MCF 10A (cell line): ENCODE results near the gene SCRN3. TPM values are rescaled to one million over a fixed set of nuclear protein-coding genes. Genes with fewer than 3 reads are reported as not detected.

Experiments
- BruUV-seq: library from RNA; stranded (reverse); fragments of 400-500 nt; replicated peaks from 2 replicates; lab custom pipeline; 2021; lab: Mats Ljungman, UMichigan
- CTCF ChIA-PET: fragments of 300-600 bp; sonication (Branson Sonifier 250); formaldehyde crosslinking; extraction: SDS; loops from one replicate; lab custom pipeline; 2021; ENCODE audit warnings: antibody characterized with exemption, inconsistent platforms; lab: Yijun Ruan, JAX
- POLR2A ChIA-PET: fragments of 300-600, 350-650 bp; sonication (Branson Sonifier 250); formaldehyde crosslinking; extraction: SDS; loops from one replicate; lab custom pipeline; 2020; ENCODE audit warnings: antibody characterized with exemption, inconsistent platforms; lab: Yijun Ruan, JAX
- DNase-seq: peaks from one replicate; pipeline ENCODE4 v3.0.0-alpha.2; 2018; ENCODE audit not compliant: unreplicated experiment
- H3K27ac Mint-ChIP-seq: one replicate; pipeline ENCODE4 v1.8.0; 2022; ENCODE audit warnings: mild to moderate bottlenecking, low read depth, mixed read lengths; ENCODE audit not compliant: unreplicated experiment
- H3K27me3 Mint-ChIP-seq: one replicate; pipeline ENCODE4 v1.8.0; 2022; ENCODE audit warnings: mixed read lengths; ENCODE audit not compliant: insufficient read depth, unreplicated experiment
- H3K36me3 Mint-ChIP-seq: one replicate; pipeline ENCODE4 v1.8.0; 2022; ENCODE audit warnings: mild to moderate bottlenecking, moderate library complexity, mixed read lengths; ENCODE audit not compliant: insufficient read depth, unreplicated experiment
- H3K4me1 Mint-ChIP-seq: one replicate; pipeline ENCODE4 v1.8.0; 2022; ENCODE audit warnings: mixed read lengths; ENCODE audit not compliant: insufficient read depth, unreplicated experiment
- H3K4me3 Mint-ChIP-seq: one replicate; pipeline ENCODE4 v1.8.0; 2022; ENCODE audit warnings: mild to moderate bottlenecking, moderate library complexity, mixed read lengths; ENCODE audit not compliant: unreplicated experiment
- H3K9me3 Mint-ChIP-seq: one replicate; pipeline ENCODE4 v1.8.0; 2022; ENCODE audit warnings: mixed read lengths; ENCODE audit not compliant: unreplicated experiment
- CTCF ChIP-seq: fragments of 200-600 bp; IDR thresholded peaks from one replicate; pipeline ENCODE4 v1.8.0; 2022; ENCODE audit warnings: antibody characterized with exemption, mild to moderate bottlenecking; ENCODE audit not compliant: unreplicated experiment
- intact Hi-C: fragments of 100-400 bp; cut with micrococcal nuclease; formaldehyde crosslinking; loops from 2 replicates; pipeline ENCODE4 v1.14.1; 2022
- total RNA-seq: library from RNA; stranded (reverse); gene quantifications from 2 replicates; pipeline ENCODE4 v1.2.3, GENCODE V29; 2022

Gene SCRN3
- total RNA-seq, 1 experiment from 2014 or later: 27.3 TPM

- Mint-ChIP-seq H3K36me3 (peaks cover 11% of the 10 kb centered on the region), H3K9me3 (no peaks in the 10 kb centered on the region), H3K27ac (no peak overlapping the region), H3K4me3 (no peak overlapping the region), H3K27me3 (no peaks in the 10 kb centered on the region), H3K4me1 (no peaks in the 10 kb centered on the region)
- BruUV-seq: no TSS peak
- DNase-seq: no peak
- CTCF ChIA-PET: interaction anchor here (0.6 kb wide), 2 partner anchors 269 to 726 kb away, joined by 3 to 5 read pairs; no protein-coding TSS in a partner anchor
- intact Hi-C loops: no loop called here
- POLR2A ChIA-PET: interaction anchor here (0.6 kb wide), 1 partner anchor 1651 kb away, joined by 3 read pairs; no protein-coding TSS in a partner anchor
- no peak for TF ChIP-seq CTCF
Measured at GRCh38 chr2:174428214-174428613, 32.7 kb downstream of the SCRN3 start.

- Mint-ChIP-seq H3K27me3 (no peaks in the 10 kb centered on the region), H3K4me3 (no peak overlapping the region), H3K9me3 (no peaks in the 10 kb centered on the region), H3K36me3 (peaks cover 6% of the 10 kb centered on the region), H3K27ac (no peak overlapping the region), H3K4me1 (no peaks in the 10 kb centered on the region)
- no TSS peak for BruUV-seq
- ChIA-PET POLR2A (interaction anchor here (0.7 kb wide), 1 partner anchor 35 kb away, joined by 4 read pairs; the partner anchor contains the start of gene SCRN3), CTCF (interaction anchor here (0.6 kb wide), 1 partner anchor 16 kb away, joined by 4 read pairs; no protein-coding TSS in a partner anchor)
- intact Hi-C loops: no loop called here
- DNase-seq: no peak
- TF ChIP-seq CTCF: no peak
Measured at GRCh38 chr2:174430066-174430465, 34.5 kb downstream of the SCRN3 start.

- Mint-ChIP-seq H3K4me3 (no peak overlapping the region), H3K4me1 (no peaks in the 10 kb centered on the region), H3K9me3 (no peaks in the 10 kb centered on the region), H3K27me3 (no peaks in the 10 kb centered on the region), H3K27ac (no peak overlapping the region), H3K36me3 (peaks cover 14% of the 10 kb centered on the region)
- TF ChIP-seq CTCF: no peak
- intact Hi-C loops: no loop called here
- ChIA-PET CTCF (no interaction called here), POLR2A (no interaction called here)
- no TSS peak for BruUV-seq
- DNase-seq: no peak
Measured at GRCh38 chr2:174431902-174432301, 36.4 kb downstream of the SCRN3 start.

DNA sequence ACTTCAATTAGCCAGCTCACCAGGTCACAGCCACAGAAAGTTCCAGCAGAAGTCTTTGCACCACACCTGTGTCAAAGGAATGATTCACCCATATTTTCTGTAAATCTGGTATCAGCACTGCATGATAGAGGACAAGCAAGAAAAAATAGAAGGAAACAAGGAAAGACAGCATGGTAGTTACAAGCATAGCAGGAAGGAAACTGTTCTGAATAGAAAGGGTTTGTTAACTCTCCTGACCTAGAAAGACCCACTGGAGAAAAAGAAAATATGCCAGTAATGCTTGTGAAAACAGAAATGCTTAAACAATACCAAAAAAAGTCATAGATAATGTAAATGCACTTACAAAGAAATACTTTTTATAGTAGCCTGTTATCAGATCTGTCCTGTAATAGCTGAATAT lies 40.8 kb downstream of the SCRN3 start:
- H3K27ac Mint-ChIP-seq: no peak overlapping the region
- POLR2A ChIA-PET: no interaction called here
- BruUV-seq: no TSS peak
- H3K36me3 Mint-ChIP-seq: peaks cover 8% of the 10 kb centered on the region
- no peaks in the 10 kb centered on the region for H3K4me1 Mint-ChIP-seq
- TF ChIP-seq CTCF: no peak
- no peak overlapping the region for H3K4me3 Mint-ChIP-seq
- DNase-seq: no peak
- H3K27me3 Mint-ChIP-seq: no peaks in the 10 kb centered on the region
- CTCF ChIA-PET: interaction anchor here (0.7 kb wide), 1 partner anchor 329 kb away, joined by 3 read pairs; no protein-coding TSS in a partner anchor
- intact Hi-C loops: no loop called here
- no peaks in the 10 kb centered on the region for H3K9me3 Mint-ChIP-seq
